ENCODE measurements around the gene KRT86. TPM values are rescaled to one million over a fixed set of nuclear protein-coding genes. Genes with fewer than 3 reads are reported as not detected.

The KRT86 gene
- total RNA-seq, 2 experiments from 2014 or later = not detected

- peaks cover 7% of the 10 kb centered on the region for H3K27me3 Mint-ChIP-seq
- H3K4me3 ChIP-seq (ENCODE audit: low read length) = no peak overlapping the region
- H3K36me3 ChIP-seq (ENCODE audit: insufficient read depth, low read length) = no peaks in the 10 kb centered on the region
- no peak overlapping the region for H3K27ac Mint-ChIP-seq
- TF ChIP-seq CTCF (IDR thresholded peaks at IDR 0.05) = no peak
- no peak for ATAC-seq (ENCODE audit: poor library complexity)
- H3K9me3 Mint-ChIP-seq = no peaks in the 10 kb centered on the region
- peaks cover 0 to 6% of the 10 kb centered on the region in 2 experiments for H3K27me3 ChIP-seq (ENCODE audit: control insufficient read depth in 1 of 2, insufficient read depth in 2 of 2, low read length in 2 of 2)
- peaks cover 0 to 4% of the 10 kb centered on the region in 2 experiments for H3K9me3 ChIP-seq (ENCODE audit: control insufficient read depth in 1 of 2, insufficient read depth in 1 of 2, low read length in 2 of 2)
- ChIA-PET CTCF (no interaction called here), POLR2A (no interaction called here)
- H3K36me3 Mint-ChIP-seq (ENCODE audit: low read depth) = no peaks in the 10 kb centered on the region
- no peak for DNase-seq
- H3K4me1 Mint-ChIP-seq (ENCODE audit: low read depth) = no peaks in the 10 kb centered on the region
- intact Hi-C loops (cut with DNase I, micrococcal nuclease) = no loop called here
- no peaks in the 10 kb centered on the region for H3K4me1 ChIP-seq (ENCODE audit: insufficient read depth, low read length)
- no peak overlapping the region for H3K27ac ChIP-seq (ENCODE audit: low read depth in 1 of 2, low read length in 2 of 2)
- H3K4me3 Mint-ChIP-seq = no peak overlapping the region
Observed at GRCh38 chr12:52333321-52333720, 58.9 kb downstream of the KRT86 start.

- ATAC-seq (ENCODE audit: poor library complexity) = no peak
- Mint-ChIP-seq H3K4me1 (ENCODE audit: low read depth) (no peaks in the 10 kb centered on the region), H3K9me3 (no peaks in the 10 kb centered on the region), H3K4me3 (no peak overlapping the region), H3K36me3 (ENCODE audit: low read depth) (no peaks in the 10 kb centered on the region), H3K27ac (no peak overlapping the region), H3K27me3 (peaks cover 7% of the 10 kb centered on the region)
- H3K9me3 ChIP-seq (ENCODE audit: control insufficient read depth in 1 of 2, insufficient read depth in 1 of 2, low read length in 2 of 2) = peaks cover 0 to 4% of the 10 kb centered on the region in 2 experiments
- TF ChIP-seq CTCF (IDR thresholded peaks at IDR 0.05) = no peak
- ChIA-PET POLR2A (no interaction called here), CTCF (no interaction called here)
- no peak for DNase-seq
- H3K4me3 ChIP-seq (ENCODE audit: low read length) = no peak overlapping the region
- no peak overlapping the region for H3K27ac ChIP-seq (ENCODE audit: low read depth in 1 of 2, low read length in 2 of 2)
- no peaks in the 10 kb centered on the region for H3K4me1 ChIP-seq (ENCODE audit: insufficient read depth, low read length)
- peaks cover 0 to 6% of the 10 kb centered on the region in 2 experiments for H3K27me3 ChIP-seq (ENCODE audit: control insufficient read depth in 1 of 2, insufficient read depth in 2 of 2, low read length in 2 of 2)
- intact Hi-C loops (cut with DNase I, micrococcal nuclease) = no loop called here
- H3K36me3 ChIP-seq (ENCODE audit: insufficient read depth, low read length) = no peaks in the 10 kb centered on the region
Observed at GRCh38 chr12:52334185-52334584, 59.7 kb downstream of the KRT86 start.

- DNase-seq (no peak), ATAC-seq (ENCODE audit: poor library complexity) (no peak)
- Mint-ChIP-seq H3K9me3 (no peaks in the 10 kb centered on the region), H3K4me1 (ENCODE audit: low read depth) (no peaks in the 10 kb centered on the region), H3K36me3 (ENCODE audit: low read depth) (no peaks in the 10 kb centered on the region), H3K4me3 (no peak overlapping the region), H3K27ac (no peak overlapping the region), H3K27me3 (peaks cover 7% of the 10 kb centered on the region)
- ChIA-PET CTCF (interaction anchor here (2.4 kb wide), 1 partner anchor 9 kb away, joined by 12 read pairs; no protein-coding TSS in a partner anchor), POLR2A (interaction anchor here (1.2 kb wide), 1 partner anchor 8 kb away, joined by 3 read pairs; no protein-coding TSS in a partner anchor)
- TF ChIP-seq CTCF (IDR thresholded peaks at IDR 0.05) = no peak
- H3K36me3 ChIP-seq (ENCODE audit: insufficient read depth, low read length) = no peaks in the 10 kb centered on the region
- H3K27ac ChIP-seq (ENCODE audit: low read depth in 1 of 2, low read length in 2 of 2) = no peak overlapping the region
- intact Hi-C loops (cut with DNase I, micrococcal nuclease) = no loop called here
- H3K4me3 ChIP-seq (ENCODE audit: low read length) = no peak overlapping the region
- H3K9me3 ChIP-seq (ENCODE audit: control insufficient read depth in 1 of 2, insufficient read depth in 1 of 2, low read length in 2 of 2) = peaks cover 0 to 4% of the 10 kb centered on the region in 2 experiments
- peaks cover 0 to 6% of the 10 kb centered on the region in 2 experiments for H3K27me3 ChIP-seq (ENCODE audit: control insufficient read depth in 1 of 2, insufficient read depth in 2 of 2, low read length in 2 of 2)
- no peaks in the 10 kb centered on the region for H3K4me1 ChIP-seq (ENCODE audit: insufficient read depth, low read length)
Observed at GRCh38 chr12:52335598-52336262, 61.3 kb downstream of the KRT86 start.
